WTC11 (cell line): ENCODE results near the gene SLF1. TPM values are rescaled to one million over a fixed set of nuclear protein-coding genes. Genes with fewer than 3 reads are reported as not detected.

Experiments used
- ATAC-seq: fragments of 200-7000 bp; cut with Tn5 transposase; 2 replicates; pipeline ENCODE4 v1.10.0; 2021; ENCODE audit warnings: mild to moderate bottlenecking, moderate library complexity
- CTCF ChIA-PET: fragments of 300-600 bp; sonication (Branson Sonifier 250); formaldehyde crosslinking; loops from one replicate; lab custom pipeline; 2021; ENCODE audit warnings: antibody characterized with exemption; lab: Charles Lee
- POLR2A ChIA-PET: fragments of 350-600 bp; sonication (Branson Sonifier 250); formaldehyde crosslinking; loops from one replicate; lab custom pipeline; 2021; ENCODE audit warnings: antibody characterized with exemption; lab: Charles Lee
- DNase-seq: peaks from one replicate; pipeline ENCODE4 v3.0.0; 2021; ENCODE audit warnings: low spot score
- H3K27ac Mint-ChIP-seq: 2 replicates; pipeline ENCODE4 v1.8.0; 2021; ENCODE audit warnings: mixed read lengths
- H3K27me3 Mint-ChIP-seq: 2 replicates; pipeline ENCODE4 v1.8.0; 2021; ENCODE audit warnings: low read depth, mild to moderate bottlenecking, moderate library complexity, mixed read lengths
- H3K36me3 Mint-ChIP-seq: 2 replicates; pipeline ENCODE4 v1.8.0; 2021; ENCODE audit warnings: mixed read lengths
- H3K4me1 Mint-ChIP-seq: 2 replicates; pipeline ENCODE4 v1.8.0; 2022; ENCODE audit warnings: mixed read lengths
- H3K4me3 Mint-ChIP-seq: 2 replicates; pipeline ENCODE4 v1.8.0; 2021; ENCODE audit warnings: mild to moderate bottlenecking, moderate library complexity, mixed read lengths
- H3K9me3 Mint-ChIP-seq: 2 replicates; pipeline ENCODE4 v1.8.0; 2021; ENCODE audit warnings: mixed read lengths
- CREM ChIP-seq: sonication (generic); formaldehyde crosslinking; IDR thresholded peaks from 2 replicates; pipeline ENCODE4 v1.8.1; 2022; ENCODE audit warnings: mild to moderate bottlenecking, missing genetic modification reagents, moderate library complexity
- ESRRA ChIP-seq: sonication (generic); formaldehyde crosslinking; IDR thresholded peaks from 2 replicates; pipeline ENCODE4 v1.8.1; 2022; ENCODE audit warnings: mild to moderate bottlenecking, missing genetic modification reagents, borderline replicate concordance
- JAZF1 ChIP-seq: fragments of 250-450 bp; sonication (Bioruptor Pico); IDR thresholded peaks from 2 replicates; pipeline ENCODE4 v1.9.0; 2021; ENCODE audit warnings: moderate library complexity, mild to moderate bottlenecking, inconsistent platforms
- RELA ChIP-seq: sonication (generic); formaldehyde crosslinking; IDR thresholded peaks from 2 replicates; pipeline ENCODE4 v1.8.1; 2022; ENCODE audit warnings: missing genetic modification reagents, mild to moderate bottlenecking, borderline replicate concordance
- SMAD3 ChIP-seq: sonication (generic); formaldehyde crosslinking; IDR thresholded peaks from 2 replicates; pipeline ENCODE4 v1.8.0; 2022; ENCODE audit warnings: missing genetic modification reagents, mild to moderate bottlenecking, borderline replicate concordance
- TP53 ChIP-seq: sonication (generic); formaldehyde crosslinking; IDR thresholded peaks from 2 replicates; pipeline ENCODE4 v1.8.1; 2023; ENCODE audit warnings: mild to moderate bottlenecking, missing genetic modification reagents
- ZNF317 ChIP-seq: sonication (generic); formaldehyde crosslinking; IDR thresholded peaks from 2 replicates; pipeline ENCODE4 v1.8.1; 2023; ENCODE audit warnings: low read depth, mild to moderate bottlenecking, moderate library complexity, missing genetic modification reagents, borderline replicate concordance
- ZNF396 ChIP-seq: fragments of 250-450 bp; sonication (Bioruptor Pico); IDR thresholded peaks from 2 replicates; pipeline ENCODE4 v1.8.0; 2021; ENCODE audit warnings: mild to moderate bottlenecking, moderate library complexity, borderline replicate concordance
- total RNA-seq: library from RNA; stranded (reverse); gene quantifications from 3 replicates; pipeline ENCODE4 v1.2.3, GENCODE V29; 2021
- TF ChIP-seq, protein P1 (sequence below): sonication (generic); formaldehyde crosslinking; IDR thresholded peaks from 2 replicates; pipeline ENCODE4 v1.8.0; 2023; ENCODE audit warnings: missing genetic modification reagents, mild to moderate bottlenecking, borderline replicate concordance
- TF ChIP-seq, protein P2 (sequence below): sonication (generic); formaldehyde crosslinking; IDR thresholded peaks from 2 replicates; pipeline ENCODE4 v1.8.1; 2023; ENCODE audit warnings: mild to moderate bottlenecking, missing genetic modification reagents
- TF ChIP-seq, protein P3 (sequence below): fragments of 250-450 bp; sonication (Bioruptor Pico); IDR thresholded peaks from 2 replicates; pipeline ENCODE4 v1.9.0; 2021; ENCODE audit warnings: mild to moderate bottlenecking, borderline replicate concordance
- TF ChIP-seq, protein P4 (sequence below): sonication (generic); formaldehyde crosslinking; IDR thresholded peaks from 2 replicates; pipeline ENCODE4 v1.8.1; 2023; ENCODE audit warnings: mild to moderate bottlenecking, missing genetic modification reagents
- TF ChIP-seq, protein P5 (sequence below): fragments of 200-600 bp; IDR thresholded peaks from 2 replicates; pipeline ENCODE4 v1.8.0; 2022; ENCODE audit warnings: antibody characterized with exemption

Gene SLF1
- total RNA-seq, 1 experiment from 2014 or later, result 15.7 TPM

DNA sequence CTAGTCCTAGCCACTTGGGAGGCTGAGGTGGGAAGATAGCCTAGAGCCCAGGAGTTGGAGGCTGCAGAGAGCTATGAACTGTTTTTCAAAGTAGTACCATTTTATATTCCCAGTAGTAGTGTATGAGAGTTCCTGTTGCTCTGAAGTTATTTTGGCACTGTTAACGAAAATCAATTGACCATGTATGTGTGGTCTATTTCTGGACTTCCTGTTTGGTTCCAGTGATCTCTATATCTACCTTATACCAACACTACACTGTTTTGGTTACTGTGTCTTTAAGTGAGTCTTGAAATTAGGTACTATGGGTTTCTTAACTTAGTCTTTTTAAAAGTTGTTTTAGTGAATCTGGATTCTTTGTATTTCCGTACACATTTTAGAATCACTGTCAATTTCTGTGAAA lies 13.6 kb downstream of the SLF1 start (continued):
- TF ChIP-seq, protein P1, sequence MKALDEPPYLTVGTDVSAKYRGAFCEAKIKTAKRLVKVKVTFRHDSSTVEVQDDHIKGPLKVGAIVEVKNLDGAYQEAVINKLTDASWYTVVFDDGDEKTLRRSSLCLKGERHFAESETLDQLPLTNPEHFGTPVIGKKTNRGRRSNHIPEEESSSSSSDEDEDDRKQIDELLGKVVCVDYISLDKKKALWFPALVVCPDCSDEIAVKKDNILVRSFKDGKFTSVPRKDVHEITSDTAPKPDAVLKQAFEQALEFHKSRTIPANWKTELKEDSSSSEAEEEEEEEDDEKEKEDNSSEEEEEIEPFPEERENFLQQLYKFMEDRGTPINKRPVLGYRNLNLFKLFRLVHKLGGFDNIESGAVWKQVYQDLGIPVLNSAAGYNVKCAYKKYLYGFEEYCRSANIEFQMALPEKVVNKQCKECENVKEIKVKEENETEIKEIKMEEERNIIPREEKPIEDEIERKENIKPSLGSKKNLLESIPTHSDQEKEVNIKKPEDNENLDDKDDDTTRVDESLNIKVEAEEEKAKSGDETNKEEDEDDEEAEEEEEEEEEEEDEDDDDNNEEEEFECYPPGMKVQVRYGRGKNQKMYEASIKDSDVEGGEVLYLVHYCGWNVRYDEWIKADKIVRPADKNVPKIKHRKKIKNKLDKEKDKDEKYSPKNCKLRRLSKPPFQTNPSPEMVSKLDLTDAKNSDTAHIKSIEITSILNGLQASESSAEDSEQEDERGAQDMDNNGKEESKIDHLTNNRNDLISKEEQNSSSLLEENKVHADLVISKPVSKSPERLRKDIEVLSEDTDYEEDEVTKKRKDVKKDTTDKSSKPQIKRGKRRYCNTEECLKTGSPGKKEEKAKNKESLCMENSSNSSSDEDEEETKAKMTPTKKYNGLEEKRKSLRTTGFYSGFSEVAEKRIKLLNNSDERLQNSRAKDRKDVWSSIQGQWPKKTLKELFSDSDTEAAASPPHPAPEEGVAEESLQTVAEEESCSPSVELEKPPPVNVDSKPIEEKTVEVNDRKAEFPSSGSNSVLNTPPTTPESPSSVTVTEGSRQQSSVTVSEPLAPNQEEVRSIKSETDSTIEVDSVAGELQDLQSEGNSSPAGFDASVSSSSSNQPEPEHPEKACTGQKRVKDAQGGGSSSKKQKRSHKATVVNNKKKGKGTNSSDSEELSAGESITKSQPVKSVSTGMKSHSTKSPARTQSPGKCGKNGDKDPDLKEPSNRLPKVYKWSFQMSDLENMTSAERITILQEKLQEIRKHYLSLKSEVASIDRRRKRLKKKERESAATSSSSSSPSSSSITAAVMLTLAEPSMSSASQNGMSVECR (CRISPR knock-in tag), result no peak
- no peak for TF ChIP-seq ZNF396

DNA sequence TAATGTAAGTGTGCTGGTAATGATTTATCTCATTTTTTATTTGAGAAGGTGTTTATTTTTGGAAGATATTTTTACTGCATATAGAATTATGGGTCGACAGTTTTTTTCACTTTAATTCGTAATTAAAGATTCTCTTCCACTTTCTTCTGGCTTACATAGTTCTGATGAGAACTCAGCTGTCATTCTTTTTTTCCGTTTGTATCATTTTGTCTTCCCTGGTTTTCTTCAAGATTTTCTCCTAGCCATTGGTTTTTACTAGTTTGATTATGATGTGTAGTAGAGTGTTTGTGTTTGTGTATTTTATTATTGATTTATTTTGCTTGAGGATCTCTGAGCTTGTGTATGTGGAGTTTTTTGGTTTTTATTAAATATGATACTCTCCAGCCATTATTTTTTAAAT lies 21.7 kb downstream of the SLF1 start:
- H3K4me3 Mint-ChIP-seq, result no peak overlapping the region
- no peaks in the 10 kb centered on the region for H3K27me3 Mint-ChIP-seq
- TF ChIP-seq, protein P2, sequence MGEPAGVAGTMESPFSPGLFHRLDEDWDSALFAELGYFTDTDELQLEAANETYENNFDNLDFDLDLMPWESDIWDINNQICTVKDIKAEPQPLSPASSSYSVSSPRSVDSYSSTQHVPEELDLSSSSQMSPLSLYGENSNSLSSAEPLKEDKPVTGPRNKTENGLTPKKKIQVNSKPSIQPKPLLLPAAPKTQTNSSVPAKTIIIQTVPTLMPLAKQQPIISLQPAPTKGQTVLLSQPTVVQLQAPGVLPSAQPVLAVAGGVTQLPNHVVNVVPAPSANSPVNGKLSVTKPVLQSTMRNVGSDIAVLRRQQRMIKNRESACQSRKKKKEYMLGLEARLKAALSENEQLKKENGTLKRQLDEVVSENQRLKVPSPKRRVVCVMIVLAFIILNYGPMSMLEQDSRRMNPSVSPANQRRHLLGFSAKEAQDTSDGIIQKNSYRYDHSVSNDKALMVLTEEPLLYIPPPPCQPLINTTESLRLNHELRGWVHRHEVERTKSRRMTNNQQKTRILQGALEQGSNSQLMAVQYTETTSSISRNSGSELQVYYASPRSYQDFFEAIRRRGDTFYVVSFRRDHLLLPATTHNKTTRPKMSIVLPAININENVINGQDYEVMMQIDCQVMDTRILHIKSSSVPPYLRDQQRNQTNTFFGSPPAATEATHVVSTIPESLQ (CRISPR knock-in tag), result no peak
- peak; percentile 92 for TF ChIP-seq ZNF317 (CRISPR knock-in tag)
- H3K27ac Mint-ChIP-seq, result no peak overlapping the region
- H3K36me3 Mint-ChIP-seq, result peaks cover 55% of the 10 kb centered on the region
- ChIA-PET CTCF (no interaction called here), POLR2A (interaction anchor here (0.6 kb wide), 1 partner anchor 92 kb away, joined by 3 read pairs; no protein-coding TSS in a partner anchor)
- no peak for DNase-seq
- no peak for ATAC-seq
- peaks cover 24% of the 10 kb centered on the region for H3K9me3 Mint-ChIP-seq
- 0 out of 2 replicates have a peak, but pooled peaks cover 2% of the 10 kb centered on the region for H3K4me1 Mint-ChIP-seq

DNA sequence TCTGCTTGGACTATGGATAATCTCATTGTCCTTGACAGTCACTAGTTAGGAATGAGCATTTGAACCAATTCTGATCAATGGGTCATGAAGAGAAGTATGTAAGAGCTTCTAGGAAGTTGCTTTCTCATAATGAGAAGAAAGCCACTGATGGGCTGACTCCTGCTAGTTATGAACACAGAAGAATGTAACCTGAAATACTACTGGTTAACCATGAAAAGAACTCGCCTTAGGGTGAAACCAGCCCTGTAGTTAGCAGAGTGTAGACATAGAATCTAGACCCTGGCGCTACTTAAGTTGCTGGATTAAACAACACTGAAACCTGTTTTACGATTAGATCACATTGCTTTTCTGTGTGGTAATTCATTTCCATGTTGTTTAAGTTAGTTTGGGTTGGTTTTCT lies 26.6 kb downstream of the SLF1 start:
- peaks cover 25% of the 10 kb centered on the region for H3K36me3 Mint-ChIP-seq
- DNase-seq, result no peak
- POLR2A ChIA-PET, result no interaction called here
- CTCF ChIA-PET, result interaction anchor here (1.8 kb wide), 1 partner anchor 93 kb away, joined by 6 read pairs; no protein-coding TSS in a partner anchor
- no peaks in the 10 kb centered on the region for H3K27me3 Mint-ChIP-seq
- peaks cover 9% of the 10 kb centered on the region for H3K9me3 Mint-ChIP-seq
- no peak overlapping the region for H3K4me3 Mint-ChIP-seq
- H3K27ac Mint-ChIP-seq, result no peak overlapping the region
- ATAC-seq, result no peak
- no peaks in the 10 kb centered on the region for H3K4me1 Mint-ChIP-seq
- TF ChIP-seq, protein P3, sequence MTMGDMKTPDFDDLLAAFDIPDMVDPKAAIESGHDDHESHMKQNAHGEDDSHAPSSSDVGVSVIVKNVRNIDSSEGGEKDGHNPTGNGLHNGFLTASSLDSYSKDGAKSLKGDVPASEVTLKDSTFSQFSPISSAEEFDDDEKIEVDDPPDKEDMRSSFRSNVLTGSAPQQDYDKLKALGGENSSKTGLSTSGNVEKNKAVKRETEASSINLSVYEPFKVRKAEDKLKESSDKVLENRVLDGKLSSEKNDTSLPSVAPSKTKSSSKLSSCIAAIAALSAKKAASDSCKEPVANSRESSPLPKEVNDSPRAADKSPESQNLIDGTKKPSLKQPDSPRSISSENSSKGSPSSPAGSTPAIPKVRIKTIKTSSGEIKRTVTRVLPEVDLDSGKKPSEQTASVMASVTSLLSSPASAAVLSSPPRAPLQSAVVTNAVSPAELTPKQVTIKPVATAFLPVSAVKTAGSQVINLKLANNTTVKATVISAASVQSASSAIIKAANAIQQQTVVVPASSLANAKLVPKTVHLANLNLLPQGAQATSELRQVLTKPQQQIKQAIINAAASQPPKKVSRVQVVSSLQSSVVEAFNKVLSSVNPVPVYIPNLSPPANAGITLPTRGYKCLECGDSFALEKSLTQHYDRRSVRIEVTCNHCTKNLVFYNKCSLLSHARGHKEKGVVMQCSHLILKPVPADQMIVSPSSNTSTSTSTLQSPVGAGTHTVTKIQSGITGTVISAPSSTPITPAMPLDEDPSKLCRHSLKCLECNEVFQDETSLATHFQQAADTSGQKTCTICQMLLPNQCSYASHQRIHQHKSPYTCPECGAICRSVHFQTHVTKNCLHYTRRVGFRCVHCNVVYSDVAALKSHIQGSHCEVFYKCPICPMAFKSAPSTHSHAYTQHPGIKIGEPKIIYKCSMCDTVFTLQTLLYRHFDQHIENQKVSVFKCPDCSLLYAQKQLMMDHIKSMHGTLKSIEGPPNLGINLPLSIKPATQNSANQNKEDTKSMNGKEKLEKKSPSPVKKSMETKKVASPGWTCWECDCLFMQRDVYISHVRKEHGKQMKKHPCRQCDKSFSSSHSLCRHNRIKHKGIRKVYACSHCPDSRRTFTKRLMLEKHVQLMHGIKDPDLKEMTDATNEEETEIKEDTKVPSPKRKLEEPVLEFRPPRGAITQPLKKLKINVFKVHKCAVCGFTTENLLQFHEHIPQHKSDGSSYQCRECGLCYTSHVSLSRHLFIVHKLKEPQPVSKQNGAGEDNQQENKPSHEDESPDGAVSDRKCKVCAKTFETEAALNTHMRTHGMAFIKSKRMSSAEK (CRISPR knock-in tag), result no peak
- TF ChIP-seq, protein P4, sequence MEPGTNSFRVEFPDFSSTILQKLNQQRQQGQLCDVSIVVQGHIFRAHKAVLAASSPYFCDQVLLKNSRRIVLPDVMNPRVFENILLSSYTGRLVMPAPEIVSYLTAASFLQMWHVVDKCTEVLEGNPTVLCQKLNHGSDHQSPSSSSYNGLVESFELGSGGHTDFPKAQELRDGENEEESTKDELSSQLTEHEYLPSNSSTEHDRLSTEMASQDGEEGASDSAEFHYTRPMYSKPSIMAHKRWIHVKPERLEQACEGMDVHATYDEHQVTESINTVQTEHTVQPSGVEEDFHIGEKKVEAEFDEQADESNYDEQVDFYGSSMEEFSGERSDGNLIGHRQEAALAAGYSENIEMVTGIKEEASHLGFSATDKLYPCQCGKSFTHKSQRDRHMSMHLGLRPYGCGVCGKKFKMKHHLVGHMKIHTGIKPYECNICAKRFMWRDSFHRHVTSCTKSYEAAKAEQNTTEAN (CRISPR knock-in tag), result no peak
- TF ChIP-seq CREM (CRISPR knock-in tag), result no peak
- TF ChIP-seq JAZF1 (CRISPR knock-in tag), result no peak
- TF ChIP-seq TP53 (CRISPR knock-in tag), result no peak
- TF ChIP-seq ESRRA (CRISPR knock-in tag), result no peak
- TF ChIP-seq ZNF317 (CRISPR knock-in tag), result no peak
- TF ChIP-seq, protein P5, sequence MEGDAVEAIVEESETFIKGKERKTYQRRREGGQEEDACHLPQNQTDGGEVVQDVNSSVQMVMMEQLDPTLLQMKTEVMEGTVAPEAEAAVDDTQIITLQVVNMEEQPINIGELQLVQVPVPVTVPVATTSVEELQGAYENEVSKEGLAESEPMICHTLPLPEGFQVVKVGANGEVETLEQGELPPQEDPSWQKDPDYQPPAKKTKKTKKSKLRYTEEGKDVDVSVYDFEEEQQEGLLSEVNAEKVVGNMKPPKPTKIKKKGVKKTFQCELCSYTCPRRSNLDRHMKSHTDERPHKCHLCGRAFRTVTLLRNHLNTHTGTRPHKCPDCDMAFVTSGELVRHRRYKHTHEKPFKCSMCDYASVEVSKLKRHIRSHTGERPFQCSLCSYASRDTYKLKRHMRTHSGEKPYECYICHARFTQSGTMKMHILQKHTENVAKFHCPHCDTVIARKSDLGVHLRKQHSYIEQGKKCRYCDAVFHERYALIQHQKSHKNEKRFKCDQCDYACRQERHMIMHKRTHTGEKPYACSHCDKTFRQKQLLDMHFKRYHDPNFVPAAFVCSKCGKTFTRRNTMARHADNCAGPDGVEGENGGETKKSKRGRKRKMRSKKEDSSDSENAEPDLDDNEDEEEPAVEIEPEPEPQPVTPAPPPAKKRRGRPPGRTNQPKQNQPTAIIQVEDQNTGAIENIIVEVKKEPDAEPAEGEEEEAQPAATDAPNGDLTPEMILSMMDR, result no peak
- TF ChIP-seq SMAD3 (CRISPR knock-in tag), result no peak
- TF ChIP-seq RELA (CRISPR knock-in tag), result no peak
- TF ChIP-seq, protein P1 (CRISPR knock-in tag), result no peak
